ENCODE results near the gene MAPKBP1. TPM values are rescaled to one million over a fixed set of nuclear protein-coding genes. Genes with fewer than 3 reads are reported as not detected.

The MAPKBP1 gene
- total RNA-seq, 2 donors from 2014 or later = 16.7 to 26.3 TPM

- H3K4me1 ChIP-seq (ENCODE audit: control insufficient read depth, insufficient read depth, low read length) = peaks cover 18% of the 10 kb centered on the region
- no peaks in the 10 kb centered on the region for H3K36me3 ChIP-seq (ENCODE audit: control insufficient read depth, insufficient read depth, low read length)
- no peaks in the 10 kb centered on the region for H3K27me3 Mint-ChIP-seq (ENCODE audit: insufficient read depth)
- no peaks in the 10 kb centered on the region for H3K27me3 ChIP-seq (ENCODE audit: control insufficient read depth, insufficient read depth, low read length, poor library complexity, severe bottlenecking)
- no peaks in the 10 kb centered on the region for H3K9me3 Mint-ChIP-seq
- no peak for TF ChIP-seq CTCF (conservative IDR thresholded peaks at IDR 0.05)
- H3K9ac ChIP-seq (ENCODE audit: extremely low read depth, low read length, poor library complexity, severe bottlenecking) = no peak overlapping the region
- peaks cover 43% of the 10 kb centered on the region for H3K4me1 Mint-ChIP-seq
- WGBS, 2 experiments (ENCODE audit: insufficient coverage in 1 of 2, insufficient read length in 1 of 2) = no CpG with 5 or more reads among the region's 1 CpG
- H3K27ac Mint-ChIP-seq = no peak overlapping the region
- H3K4me3 Mint-ChIP-seq = no peak overlapping the region
- no peak overlapping the region for H3K27ac ChIP-seq (ENCODE audit: low read depth, low read length)
- H3K36me3 Mint-ChIP-seq (ENCODE audit: low read depth) = no peaks in the 10 kb centered on the region
- H3K4me3 ChIP-seq (ENCODE audit: low read length) = no peak overlapping the region
- H3K9me3 ChIP-seq (ENCODE audit: control insufficient read depth, low read length) = no peaks in the 10 kb centered on the region
- DNase-seq = no peak
Observed at GRCh38 chr15:41780727-41781126, 6.4 kb downstream of the MAPKBP1 start.

- Mint-ChIP-seq H3K4me3 (no peak overlapping the region), H3K4me1 (peaks cover 41% of the 10 kb centered on the region), H3K36me3 (ENCODE audit: low read depth) (no peaks in the 10 kb centered on the region), H3K27ac (peak overlapping the region; percentile 44), H3K9me3 (no peaks in the 10 kb centered on the region), H3K27me3 (ENCODE audit: insufficient read depth) (no peaks in the 10 kb centered on the region)
- H3K4me1 ChIP-seq (ENCODE audit: control insufficient read depth, insufficient read depth, low read length) = peaks cover 18% of the 10 kb centered on the region
- H3K9ac ChIP-seq (ENCODE audit: extremely low read depth, low read length, poor library complexity, severe bottlenecking) = no peak overlapping the region
- no peak for TF ChIP-seq CTCF (conservative IDR thresholded peaks at IDR 0.05)
- H3K27me3 ChIP-seq (ENCODE audit: control insufficient read depth, insufficient read depth, low read length, poor library complexity, severe bottlenecking) = no peaks in the 10 kb centered on the region
- H3K27ac ChIP-seq (ENCODE audit: low read depth, low read length) = no peak overlapping the region
- WGBS, 2 experiments (ENCODE audit: insufficient coverage in 1 of 2, insufficient read length in 1 of 2) = 63 to 89% methylated on average over 1 to 4 of the region's 5 CpGs
- DNase-seq = no peak
- H3K4me3 ChIP-seq (ENCODE audit: low read length) = no peak overlapping the region
- no peaks in the 10 kb centered on the region for H3K36me3 ChIP-seq (ENCODE audit: control insufficient read depth, insufficient read depth, low read length)
- H3K9me3 ChIP-seq (ENCODE audit: control insufficient read depth, low read length) = no peaks in the 10 kb centered on the region
Observed at GRCh38 chr15:41782371-41783282, 8.3 kb downstream of the MAPKBP1 start.

GRCh38 chr15:41783296-41783695, 9.0 kb downstream of the MAPKBP1 start:
- Mint-ChIP-seq H3K9me3 (no peaks in the 10 kb centered on the region), H3K4me1 (peaks cover 35% of the 10 kb centered on the region), H3K27me3 (ENCODE audit: insufficient read depth) (no peaks in the 10 kb centered on the region), H3K27ac (peak overlapping the region; percentile 44), H3K36me3 (ENCODE audit: low read depth) (no peaks in the 10 kb centered on the region), H3K4me3 (no peak overlapping the region)
- Histone ChIP-seq H3K9me3 (ENCODE audit: control insufficient read depth, low read length) (no peaks in the 10 kb centered on the region), H3K27me3 (ENCODE audit: control insufficient read depth, insufficient read depth, low read length, poor library complexity, severe bottlenecking) (no peaks in the 10 kb centered on the region), H3K4me1 (ENCODE audit: control insufficient read depth, insufficient read depth, low read length) (peaks cover 18% of the 10 kb centered on the region), H3K27ac (ENCODE audit: low read depth, low read length) (no peak overlapping the region), H3K9ac (ENCODE audit: extremely low read depth, low read length, poor library complexity, severe bottlenecking) (no peak overlapping the region), H3K36me3 (ENCODE audit: control insufficient read depth, insufficient read depth, low read length) (no peaks in the 10 kb centered on the region), H3K4me3 (ENCODE audit: low read length) (no peak overlapping the region)
- no peak for DNase-seq
- TF ChIP-seq CTCF (conservative IDR thresholded peaks at IDR 0.05) = no peak
- WGBS, 2 experiments (ENCODE audit: insufficient coverage in 1 of 2, insufficient read length in 1 of 2) = 80 to 94% methylated on average over 1 of the region's 1 CpG
